GM12891 (cell line): ENCODE measurements around the gene PEX14.

Experiments
- POLR2A ChIP-seq: IDR thresholded peaks from 2 replicates; pipeline ENCODE4 v1.6.1; 2011; ENCODE audit warnings: low read depth, low read length, control low read depth
- POLR2AphosphoS5 ChIP-seq: IDR thresholded peaks from 2 replicates; pipeline ENCODE4 v1.6.1; 2011; ENCODE audit warnings: low read depth, low read length, control low read depth
- TAF1 ChIP-seq: IDR thresholded peaks from 2 replicates; pipeline ENCODE4 v1.6.1; 2011; ENCODE audit warnings: low read depth, low read length, control low read depth

DNA sequence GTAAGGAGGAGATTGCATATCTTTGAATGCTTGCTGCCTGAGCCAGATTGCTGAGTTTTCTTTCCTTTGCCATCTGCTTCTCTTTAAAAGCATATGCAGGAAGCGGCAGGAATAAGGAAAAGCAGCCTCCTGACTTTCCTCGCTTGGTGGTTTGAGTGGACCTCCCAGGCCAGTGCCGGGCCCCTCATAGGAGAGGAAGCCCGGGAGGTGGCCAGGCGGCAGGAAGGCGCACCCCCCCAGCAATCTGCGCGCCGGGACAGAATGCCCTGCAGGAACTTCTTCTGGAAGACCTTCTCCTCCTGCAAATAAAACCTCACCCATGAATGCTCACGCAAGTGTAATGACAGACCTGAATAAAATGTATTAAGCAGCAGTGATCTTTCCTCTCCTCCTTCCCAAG, 23.5 kb upstream of the PEX14 start:
- no peak for TF ChIP-seq POLR2A
- no peak for TF ChIP-seq TAF1
- no peak for TF ChIP-seq POLR2AphosphoS5
